NCI-H1694 (cell line): ENCODE measurements around the gene ZNF468.
"Not testable (repeated sequence)": the region's sequence is repeated elsewhere in the genome, so short reads cannot be mapped to it uniquely, and the experiment has no call there.

ENCODE experiments used
- DNase-seq: peaks from one replicate; lab custom pipeline; 2025; lab: John Stamatoyannopoulos, UW

ZNF468 gene

DNA sequence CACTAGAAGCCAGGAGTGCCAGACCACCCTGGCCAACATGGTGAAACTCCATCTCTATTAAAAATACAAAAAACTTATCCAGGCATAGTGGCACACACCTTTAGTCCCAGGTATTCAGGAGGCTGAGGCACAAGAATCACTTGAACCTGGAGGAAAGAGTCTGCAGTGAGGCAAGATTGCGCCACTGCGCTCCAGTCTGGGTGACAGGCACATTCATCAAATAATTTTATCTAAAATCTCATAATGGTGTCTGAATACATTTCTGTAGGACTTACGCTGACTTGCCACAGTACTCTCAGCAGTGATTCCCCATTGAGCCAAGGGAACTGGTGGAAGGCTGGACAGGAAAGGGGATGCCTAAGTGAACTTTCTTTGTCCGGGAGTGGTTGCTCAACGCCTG is 31.7 kb downstream of the ZNF468 start:
- no peak for DNase-seq

DNA sequence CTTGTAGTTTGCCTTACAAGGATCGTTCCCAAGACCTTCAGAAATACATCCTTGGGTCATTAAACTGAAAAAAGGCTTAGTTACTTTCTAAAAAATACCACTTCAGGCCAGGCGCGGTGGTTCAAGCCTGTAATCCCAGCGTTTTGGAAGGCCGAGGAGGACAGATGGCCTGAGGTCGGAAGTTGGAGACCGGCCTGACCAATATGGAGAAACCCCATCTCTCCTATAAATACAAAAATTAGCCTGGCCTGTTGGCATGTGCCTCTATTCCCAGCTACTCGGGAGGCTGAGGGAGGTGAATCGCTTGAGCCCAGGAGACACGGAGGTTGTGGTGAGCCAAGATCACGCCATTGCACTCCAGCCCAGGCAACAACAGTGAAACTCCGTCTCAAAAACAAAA is 33.7 kb downstream of the ZNF468 start:
- no peak for DNase-seq

GRCh38 chr19:52821204-52821960 is 36.0 kb downstream of the ZNF468 start, which contains the start of gene ZNF28:
Gene ZNF28, minus strand, starts transcription at chr19:52821633. Its CDS starts 3,675 bp downstream, at chr19:52817958.
- peak; percentile 2 for DNase-seq

DNA sequence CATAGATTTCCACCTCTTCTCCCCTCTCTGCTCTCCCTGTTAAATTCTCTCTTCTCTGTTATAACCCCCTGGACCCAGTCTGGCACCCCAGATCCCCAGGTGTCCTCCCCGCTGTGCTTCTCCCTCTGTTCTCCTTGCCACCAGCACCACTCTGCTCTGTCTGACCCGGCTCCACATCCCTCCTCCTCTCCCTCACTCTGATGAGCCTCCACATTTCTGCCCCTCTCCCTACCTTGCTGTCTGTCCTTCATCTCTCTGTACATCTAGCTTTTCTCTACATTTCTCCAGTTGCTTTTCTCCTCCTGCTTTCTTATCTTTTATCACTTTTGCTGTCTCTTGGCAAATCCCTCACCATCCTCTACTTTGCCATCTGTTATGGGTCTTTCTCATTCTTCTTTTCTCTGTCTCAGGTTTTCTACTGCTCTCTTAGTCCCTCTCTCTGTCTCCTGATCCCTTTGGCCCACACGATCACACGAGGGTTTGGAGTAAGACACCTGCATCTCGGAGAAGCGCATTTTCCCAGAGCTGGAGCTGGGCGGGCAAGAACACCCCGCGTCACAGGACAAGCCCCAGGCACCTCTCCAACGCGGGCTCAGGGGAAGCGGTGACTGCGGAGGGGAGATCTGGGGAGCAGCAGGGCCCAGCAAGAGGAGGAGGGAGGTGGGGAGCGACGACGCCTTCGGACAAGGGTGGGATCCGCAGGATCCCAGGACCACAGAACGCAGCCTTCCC is 36.8 kb downstream of the ZNF468 start:
- not testable (repeated sequence) for DNase-seq

GRCh38 chr19:52809801-52810200 is 47.6 kb downstream of the ZNF468 start:
- no peak for DNase-seq

- DNase-seq, result not testable (repeated sequence)
These were observed 57.3 kb downstream of the ZNF468 start for GRCh38 chr19:52799950-52800640.

GRCh38 chr19:52789440-52789839 is 68.0 kb downstream of the ZNF468 start:
- no peak for DNase-seq
